ENCODE measurements around the gene MRPL52.
"Not testable (repeated sequence)": the region's sequence is repeated elsewhere in the genome, so short reads cannot be mapped to it uniquely, and the experiment has no call there.

Gene MRPL52

DNA sequence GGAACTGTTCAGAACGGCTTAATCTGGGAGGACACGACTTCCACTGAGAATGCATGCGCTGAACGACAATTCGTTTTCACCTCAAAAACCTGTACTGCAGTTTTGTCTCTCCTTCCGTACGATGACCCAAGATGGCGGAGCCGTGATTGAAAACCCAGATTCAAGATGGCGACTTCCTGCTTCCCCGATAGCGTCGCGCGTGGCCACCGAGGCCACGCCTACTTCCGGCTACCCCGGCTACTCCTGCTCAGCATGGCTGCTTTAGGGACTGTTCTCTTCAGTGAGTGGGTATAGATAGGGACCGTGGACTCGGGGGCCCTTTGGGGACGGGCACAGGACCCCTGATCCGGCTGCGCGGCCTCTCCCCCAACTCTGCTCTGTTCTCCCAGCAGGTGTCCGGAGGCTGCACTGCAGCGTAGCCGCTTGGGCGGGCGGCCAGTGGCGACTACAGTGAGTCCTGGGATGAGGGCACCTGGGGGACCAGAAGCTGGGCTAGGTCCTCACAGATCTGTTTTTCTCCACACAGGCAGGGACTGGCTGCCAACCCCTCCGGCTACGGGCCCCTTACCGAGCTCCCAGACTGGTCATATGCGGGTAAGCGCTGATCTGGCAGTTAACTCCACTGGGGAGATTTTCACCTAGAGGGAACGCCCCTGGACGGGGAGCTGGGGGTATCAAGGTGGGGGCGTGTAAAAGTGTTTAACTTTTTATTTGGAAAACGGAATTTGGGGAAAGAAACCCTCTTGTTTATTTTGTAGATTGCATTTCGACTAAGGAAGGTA, at the start of gene MRPL52:
Gene MRPL52, plus strand, starts transcription at position 227 of the 782 bp plus-strand sequence. Its CDS starts 26 bp downstream, at position 253.
- peak; percentile 88 for DNase-seq (ENCODE audit: low spot score)

DNA sequence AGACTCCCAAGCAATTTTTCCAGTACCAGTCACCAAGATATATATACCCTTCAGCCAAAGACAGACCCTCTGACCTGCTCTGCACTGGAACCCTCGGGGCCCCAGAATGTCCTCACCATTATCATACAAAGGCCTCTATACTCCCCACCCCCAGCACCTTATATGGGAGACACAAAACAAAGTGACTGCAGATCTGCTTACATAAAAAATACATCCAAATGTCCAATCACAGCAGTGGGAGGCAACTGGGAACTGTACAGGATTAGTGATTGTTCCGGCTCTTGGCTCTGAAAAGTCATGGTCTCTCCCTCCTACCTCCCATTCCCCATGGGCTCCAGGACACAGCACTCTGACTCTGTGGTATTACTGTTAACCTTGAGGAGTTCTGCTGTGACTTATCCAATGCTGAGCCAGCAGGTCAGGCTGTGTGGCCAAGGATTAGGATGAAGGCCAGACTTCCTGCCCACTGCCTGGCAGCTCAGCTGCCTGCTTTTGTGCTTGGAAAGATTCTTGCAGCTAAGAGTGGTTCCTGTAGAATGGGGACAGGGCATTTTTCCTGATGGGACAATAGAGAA, 49.5 kb upstream of the MRPL52 start:
- DNase-seq (ENCODE audit: low spot score), result no peak

DNA sequence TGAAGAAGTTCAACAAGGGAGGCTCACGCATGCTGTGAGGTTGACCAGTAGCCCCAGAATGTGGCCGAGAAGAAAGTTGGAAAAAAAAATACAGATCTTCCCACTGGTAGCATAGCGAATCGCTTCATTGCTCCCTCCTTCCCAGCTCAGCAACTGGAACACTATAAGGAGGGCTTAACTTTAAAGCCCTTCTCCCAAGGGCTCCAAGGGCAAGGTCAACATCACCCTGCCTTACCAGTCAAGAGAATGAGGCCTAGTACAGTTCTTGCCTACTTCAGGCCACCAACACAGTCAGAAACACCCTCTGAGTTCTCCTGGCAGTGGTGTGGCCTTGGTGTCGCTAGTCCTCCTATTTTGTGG, 48.8 kb upstream of the MRPL52 start:
- DNase-seq (ENCODE audit: low spot score), result no peak

DNA sequence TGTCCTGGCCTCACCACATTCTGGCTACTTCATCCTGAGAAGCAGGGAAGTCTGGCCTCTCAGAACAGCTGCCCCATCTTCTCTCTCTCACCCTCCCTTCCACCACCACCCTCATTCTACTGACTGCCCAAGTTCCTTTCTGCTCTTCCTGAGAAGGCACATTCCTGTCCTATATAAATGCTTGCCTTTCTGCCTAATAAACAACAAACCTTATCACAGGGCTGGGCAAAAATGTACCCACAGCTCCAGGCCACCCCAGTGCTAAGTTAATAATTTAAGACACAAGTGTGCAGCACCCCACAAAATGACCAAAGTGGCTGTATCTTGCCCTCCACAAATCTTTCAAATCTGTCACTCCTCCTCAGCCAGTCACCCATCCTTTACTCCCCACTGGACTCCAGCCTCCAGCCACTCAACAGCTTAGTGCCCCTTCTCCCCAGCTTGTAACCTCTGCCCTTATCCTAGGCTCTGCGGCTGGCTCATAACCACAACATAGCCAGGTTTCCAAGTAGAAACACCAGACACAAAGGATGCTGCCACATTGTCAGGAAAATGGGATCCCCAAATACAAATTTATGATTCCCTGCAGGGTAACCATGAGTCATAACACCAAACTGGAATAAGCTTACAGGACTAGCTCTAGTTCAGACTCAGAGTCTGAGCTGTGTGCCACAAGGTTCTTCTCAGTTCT, 48.2 kb upstream of the MRPL52 start:
- no peak for DNase-seq (ENCODE audit: low spot score)

DNA sequence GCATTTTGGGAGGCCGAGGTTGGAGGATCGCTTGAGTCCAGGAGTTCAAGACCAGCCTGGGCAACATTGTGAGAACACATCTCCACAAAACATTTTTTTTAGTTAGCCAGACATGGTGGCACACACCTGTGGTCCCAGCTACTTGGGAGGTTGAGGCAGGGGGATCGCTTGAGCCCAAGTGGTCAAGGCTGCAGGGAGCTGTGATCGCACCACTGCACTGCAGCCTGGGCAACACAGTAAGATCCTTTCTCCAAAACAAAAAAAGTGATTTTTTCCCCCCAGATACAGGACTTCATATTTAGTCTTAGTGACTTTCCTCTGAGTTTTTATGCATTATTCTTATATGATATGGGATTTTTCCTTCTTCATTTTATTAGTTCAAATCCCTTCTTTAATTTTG, 43.0 kb upstream of the MRPL52 start:
- no peak for DNase-seq (ENCODE audit: low spot score)

DNA sequence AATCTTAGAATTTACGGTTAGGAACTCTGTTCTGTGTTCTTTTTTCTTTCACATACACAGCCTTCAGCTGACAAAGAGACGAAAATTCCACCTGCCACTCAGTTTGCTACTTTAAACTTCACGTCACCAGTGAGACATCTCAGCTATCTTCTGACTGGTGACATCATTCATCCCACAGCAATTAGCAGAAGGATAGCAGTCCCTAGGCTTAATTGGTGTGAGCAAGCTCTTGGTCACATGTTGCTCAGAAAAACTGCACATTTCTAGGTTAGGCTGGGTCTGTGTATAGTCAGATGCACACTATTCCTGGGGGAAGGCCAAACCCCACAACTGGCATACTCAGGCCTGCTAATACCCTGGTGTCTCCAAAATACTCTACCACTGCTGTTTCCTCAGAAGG, 38.4 kb upstream of the MRPL52 start:
- DNase-seq (ENCODE audit: low spot score), result no peak

DNA sequence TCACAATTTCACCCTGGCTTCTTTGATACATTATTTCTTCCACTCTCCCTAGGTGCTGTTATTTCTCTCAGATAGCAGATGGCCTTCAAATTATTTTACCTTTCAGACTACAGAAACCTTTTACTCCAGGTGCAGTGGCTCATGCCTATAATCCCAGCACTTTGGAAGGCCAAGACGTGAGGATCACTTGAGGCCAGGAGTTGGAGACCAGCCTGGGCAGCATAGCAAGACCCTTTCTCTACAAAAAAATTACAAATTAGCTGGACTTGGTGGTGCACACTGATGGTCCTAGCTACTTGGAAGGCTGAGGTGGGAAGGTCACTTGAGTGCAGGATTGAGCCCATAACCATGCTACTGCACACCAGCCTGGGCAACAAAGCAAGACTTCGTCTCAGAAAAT, 37.5 kb upstream of the MRPL52 start:
- DNase-seq (ENCODE audit: low spot score), result no peak

DNA sequence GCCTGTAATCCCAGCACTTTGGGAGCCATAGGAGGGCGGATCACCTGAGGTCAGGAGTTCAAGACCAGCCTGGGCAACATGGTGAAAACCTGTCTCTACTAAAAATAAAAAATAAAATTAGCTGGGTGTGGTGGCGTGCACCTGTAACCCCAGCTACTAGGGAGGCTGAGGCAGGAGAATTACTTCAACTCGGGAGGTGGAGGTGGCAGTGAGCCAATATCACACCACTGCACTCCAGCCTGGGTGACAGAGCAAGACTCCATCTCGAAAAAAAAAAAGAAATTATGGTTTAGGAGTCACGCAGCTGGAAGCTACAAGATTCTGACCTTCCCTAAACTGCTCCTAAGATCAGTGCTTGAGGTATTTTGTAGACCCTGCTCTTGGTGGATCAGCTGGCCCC, 36.1 kb upstream of the MRPL52 start:
- not testable (repeated sequence) for DNase-seq (ENCODE audit: low spot score)

DNA sequence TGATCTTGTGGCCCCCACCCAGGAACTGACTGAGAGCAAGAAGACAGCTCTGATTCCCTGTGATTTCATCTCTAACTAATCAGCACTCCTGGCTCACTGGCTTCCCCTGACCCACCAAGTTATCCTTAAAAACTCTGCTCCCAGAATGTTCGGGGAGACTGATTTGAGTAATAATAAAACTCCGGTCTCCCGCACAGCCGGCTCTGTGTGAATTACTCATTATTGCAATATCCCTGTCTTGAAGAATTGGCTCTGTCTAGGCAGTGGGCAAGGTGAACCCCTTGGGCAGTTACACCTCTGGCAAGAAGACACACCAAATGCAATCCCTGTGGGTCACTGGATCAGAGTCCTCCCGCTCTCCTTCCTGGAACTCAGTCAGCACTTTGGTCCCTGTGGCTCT, 35.7 kb upstream of the MRPL52 start:
- DNase-seq (ENCODE audit: low spot score), result no peak

DNA sequence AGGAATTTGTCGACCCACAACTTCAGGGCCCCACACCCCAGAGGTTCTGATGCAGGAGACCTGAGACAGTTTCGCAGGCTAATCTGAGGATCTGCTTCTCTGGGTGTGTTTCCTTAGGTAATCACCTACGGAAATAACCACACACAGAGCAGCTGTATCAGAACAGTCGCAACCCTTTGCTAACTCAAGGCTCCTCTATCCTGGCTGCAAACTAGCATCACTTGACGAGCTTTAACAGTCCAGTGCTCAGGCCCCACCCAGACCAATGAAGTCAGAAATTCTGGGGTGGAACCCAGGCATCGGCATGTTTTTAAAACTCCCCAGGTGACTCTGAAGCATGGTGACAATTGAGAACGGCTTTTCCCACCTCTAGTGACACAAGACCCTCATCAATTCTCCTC, 35.1 kb upstream of the MRPL52 start:
- DNase-seq (ENCODE audit: low spot score), result no peak

DNA sequence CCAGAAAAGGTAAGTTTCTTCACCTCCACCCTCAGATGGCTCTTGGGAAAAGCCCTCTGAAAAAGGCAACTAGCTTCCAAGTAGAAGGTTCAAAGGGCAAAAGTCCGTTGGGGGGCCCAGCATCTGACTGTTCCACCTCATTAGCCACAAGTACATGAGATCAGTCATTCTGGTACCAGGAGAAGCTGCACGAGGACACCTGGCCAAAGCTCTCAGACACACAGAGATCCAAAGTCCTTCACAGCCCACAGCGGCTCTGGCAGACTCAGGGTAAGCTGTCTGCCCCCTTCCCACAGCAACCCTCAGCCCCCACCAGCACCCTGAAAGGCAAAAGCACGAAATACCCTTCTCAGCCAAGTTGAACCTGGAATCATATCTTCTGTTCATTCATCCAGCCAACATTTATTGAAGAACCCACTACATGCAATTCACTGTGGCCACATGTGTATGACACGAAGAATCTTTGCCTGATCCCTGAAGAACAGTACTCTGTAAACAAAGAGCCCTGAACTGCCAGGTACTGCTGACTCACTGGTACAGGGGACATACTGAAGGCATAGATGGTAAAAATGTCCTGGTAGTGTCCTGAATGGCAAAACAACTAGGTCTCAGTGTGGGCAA, 33.5 kb upstream of the MRPL52 start:
- no peak for DNase-seq (ENCODE audit: low spot score)

DNA sequence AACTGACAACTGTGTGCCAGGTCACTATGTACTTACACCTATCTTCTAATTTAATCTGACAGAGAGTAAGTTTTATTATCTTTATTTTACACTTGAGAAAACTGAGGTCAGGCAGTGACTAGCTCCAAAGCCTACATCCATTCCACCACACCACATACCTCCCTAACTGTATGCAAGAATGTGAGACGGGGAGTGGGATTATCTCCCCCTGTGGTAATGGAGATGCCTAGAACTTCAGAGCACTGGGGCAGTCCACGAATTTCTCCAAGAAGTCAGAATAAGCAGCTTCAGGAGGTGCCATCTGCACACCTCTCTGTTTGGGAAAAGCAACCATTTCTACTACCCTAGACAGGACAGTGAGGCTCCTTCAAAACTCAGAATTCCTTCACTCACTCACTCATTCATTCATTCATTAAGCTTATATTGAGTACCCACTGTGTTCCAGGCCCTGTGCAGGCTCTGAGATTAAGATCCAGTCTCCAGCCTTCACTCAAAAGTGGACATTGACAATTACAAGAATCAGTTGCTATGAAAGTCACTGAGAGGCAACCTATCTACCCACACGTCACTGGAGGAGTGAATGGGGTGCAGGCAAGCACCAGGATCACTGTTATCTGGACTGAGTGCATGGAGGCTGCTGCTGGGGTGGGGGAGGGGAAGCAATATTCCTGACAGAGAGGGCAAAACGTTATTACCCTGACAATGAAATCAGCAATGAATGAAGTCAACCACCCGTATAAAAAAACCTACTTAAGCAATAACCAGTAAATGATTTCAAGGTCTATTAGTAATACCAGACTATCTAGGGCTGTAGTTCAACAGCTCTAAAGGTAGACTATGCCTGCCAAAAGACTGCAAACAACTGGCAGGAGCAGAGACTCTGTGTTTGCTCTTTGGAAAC, 32.4 kb upstream of the MRPL52 start:
- no peak for DNase-seq (ENCODE audit: low spot score)

DNA sequence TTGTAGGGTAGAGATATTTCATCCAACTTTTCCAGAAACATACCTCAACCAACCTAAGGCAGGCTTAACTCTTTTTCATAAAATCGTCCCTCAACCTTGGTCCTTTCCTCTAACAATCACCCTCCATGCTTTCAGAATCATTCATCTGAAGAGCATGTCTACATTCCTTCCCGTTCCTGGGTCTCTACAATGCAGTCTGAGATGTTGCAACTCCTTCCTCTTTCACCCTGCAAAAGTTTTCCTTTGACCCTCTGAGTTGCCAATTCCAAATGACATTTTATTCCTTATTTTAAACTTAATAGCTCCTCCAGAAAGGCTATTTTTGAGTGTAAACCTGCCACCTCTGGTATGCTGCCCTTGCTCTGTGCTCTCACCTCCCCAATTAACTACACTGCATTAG, 31.2 kb upstream of the MRPL52 start:
- DNase-seq (ENCODE audit: low spot score), result no peak

DNA sequence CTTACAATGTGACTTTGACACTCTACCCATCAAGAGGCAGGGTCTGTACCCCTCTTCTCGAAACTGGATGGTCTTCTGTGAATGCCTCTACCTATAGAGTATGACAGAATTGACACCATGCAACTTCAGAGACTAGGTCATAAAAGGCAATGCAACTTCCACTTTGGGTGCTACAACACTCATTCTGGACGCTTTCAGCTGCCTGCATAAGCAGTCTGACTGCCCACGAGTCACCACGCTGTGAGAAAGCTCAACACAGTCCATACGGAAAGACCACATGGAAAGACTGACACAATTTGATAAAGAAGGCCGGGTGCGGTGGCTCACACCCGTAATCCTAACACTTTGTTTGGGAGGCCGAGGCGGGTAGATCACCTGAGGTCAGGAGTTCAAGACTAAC, 29.3 kb upstream of the MRPL52 start:
- no peak for DNase-seq (ENCODE audit: low spot score)

DNA sequence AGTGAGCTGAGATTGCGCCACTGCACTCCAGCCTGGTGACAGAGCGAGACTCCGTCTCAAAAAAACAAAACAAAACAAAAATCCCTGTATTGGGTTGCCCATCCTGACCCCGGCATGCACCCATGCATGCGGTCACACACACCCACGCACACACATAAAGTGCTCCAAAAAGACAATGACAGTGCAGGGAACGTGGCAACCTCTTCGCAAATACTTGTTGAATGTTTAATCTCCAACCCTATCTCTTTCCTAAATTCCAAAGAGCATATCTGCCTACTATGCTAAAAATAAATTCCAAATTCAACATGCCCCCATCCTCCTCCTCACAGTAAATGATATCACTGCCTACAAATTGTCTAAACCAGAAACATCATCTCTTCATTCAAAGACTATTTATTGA, 28.0 kb upstream of the MRPL52 start:
- no peak for DNase-seq (ENCODE audit: low spot score)

DNA sequence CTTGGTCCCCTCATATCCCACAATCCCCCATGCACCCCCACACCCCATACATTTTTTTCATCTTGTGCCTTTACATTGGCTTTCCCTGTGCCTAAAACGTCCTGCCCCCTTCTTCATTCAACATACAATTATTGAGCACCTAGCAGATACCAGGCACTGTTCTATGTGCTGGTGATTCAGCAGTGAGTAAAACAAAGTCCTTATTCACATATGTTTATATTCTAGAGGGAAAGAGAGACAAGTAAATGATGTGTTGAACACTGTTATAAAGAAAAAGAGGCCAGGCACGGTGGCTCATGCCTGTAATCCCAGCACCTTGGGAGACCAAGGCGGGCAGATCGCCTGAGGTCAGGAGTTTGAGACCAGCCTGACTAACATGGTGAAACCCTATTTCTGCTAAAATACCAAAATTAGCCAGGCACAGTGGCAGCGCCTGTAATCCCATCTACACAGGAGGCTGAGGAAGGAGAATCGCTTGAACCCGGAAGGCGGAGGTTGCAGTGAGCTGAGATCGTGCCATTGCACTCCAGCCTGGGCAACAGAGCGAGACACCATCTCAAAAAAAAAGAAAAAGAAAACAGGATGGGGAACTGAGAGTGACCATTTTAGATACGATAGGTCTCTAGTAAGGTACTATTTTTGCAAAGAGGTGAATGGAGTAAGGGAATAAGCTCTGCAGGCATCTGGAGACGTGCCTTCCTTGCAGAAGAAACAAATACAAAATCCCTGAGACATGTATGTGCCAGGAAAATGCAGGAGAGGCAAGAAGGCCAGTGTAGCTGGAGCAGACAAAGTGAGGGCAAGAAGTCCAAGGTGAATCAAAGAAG, 26.6 kb upstream of the MRPL52 start:
- DNase-seq (ENCODE audit: low spot score), result no peak

DNA sequence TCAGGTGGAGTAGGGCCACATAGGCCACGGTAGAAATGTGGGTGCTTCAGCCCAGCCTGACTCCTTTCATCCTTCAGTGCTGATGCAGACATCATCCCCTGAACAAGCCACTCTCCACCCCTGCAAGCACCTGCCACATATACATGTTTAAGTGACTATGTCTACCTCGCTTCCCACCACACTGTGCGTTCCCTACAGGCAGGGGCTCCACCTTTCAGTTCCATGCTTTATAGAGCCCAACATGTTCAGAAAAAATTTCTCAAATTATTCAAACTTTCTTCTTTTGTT, 26.1 kb upstream of the MRPL52 start:
- DNase-seq (ENCODE audit: low spot score), result no peak

DNA sequence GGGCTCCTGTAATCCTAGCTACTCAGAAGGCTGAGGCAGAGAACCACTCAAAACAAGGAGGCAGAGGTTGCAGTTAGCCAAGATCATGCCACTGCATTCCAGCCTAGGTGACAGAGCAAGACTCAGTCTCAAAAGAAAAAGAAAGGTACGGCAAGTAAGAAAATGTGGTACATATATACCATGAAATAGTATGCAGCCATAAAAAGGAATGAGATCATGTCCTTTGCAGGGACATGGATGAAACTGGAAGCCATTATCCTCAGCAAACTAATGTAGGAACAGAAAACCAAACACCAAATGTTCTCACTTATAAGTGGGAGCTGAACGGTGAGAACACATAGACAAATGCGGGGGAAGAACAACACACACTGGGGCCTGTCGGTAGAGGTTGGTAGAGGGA, 24.5 kb upstream of the MRPL52 start:
- not testable (repeated sequence) for DNase-seq (ENCODE audit: low spot score)

DNA sequence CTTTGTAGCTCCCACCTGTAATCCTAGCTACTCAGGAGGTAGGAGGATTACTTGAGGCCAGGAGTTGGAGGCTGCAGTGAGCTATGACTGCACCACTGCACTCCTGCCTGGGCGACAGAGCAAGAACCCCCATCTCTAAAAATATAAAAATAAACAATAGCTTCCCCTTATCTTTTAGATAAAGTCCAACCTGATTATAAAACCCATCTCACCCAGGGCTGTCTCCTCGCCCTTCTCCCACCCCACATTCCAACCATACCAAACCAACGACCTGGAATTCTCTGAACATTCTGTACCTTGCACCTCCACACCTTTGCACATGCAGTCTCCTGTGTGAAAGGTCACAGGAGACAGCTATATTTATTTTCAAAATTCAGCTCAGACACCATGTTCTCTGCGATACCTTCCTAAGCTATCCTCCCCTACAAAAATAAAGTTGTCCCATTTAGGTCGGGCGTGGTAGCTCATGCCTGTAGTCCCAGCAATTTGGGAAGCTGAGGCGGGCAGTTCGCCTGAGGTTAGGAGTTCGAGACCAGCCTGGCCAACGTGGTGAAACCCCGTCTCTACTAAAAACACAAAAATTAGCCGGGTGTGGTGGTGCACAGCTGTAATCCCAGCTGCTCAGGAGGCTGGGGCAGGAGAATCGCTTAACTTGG, 22.1 kb upstream of the MRPL52 start:
- no peak for DNase-seq (ENCODE audit: low spot score)

DNA sequence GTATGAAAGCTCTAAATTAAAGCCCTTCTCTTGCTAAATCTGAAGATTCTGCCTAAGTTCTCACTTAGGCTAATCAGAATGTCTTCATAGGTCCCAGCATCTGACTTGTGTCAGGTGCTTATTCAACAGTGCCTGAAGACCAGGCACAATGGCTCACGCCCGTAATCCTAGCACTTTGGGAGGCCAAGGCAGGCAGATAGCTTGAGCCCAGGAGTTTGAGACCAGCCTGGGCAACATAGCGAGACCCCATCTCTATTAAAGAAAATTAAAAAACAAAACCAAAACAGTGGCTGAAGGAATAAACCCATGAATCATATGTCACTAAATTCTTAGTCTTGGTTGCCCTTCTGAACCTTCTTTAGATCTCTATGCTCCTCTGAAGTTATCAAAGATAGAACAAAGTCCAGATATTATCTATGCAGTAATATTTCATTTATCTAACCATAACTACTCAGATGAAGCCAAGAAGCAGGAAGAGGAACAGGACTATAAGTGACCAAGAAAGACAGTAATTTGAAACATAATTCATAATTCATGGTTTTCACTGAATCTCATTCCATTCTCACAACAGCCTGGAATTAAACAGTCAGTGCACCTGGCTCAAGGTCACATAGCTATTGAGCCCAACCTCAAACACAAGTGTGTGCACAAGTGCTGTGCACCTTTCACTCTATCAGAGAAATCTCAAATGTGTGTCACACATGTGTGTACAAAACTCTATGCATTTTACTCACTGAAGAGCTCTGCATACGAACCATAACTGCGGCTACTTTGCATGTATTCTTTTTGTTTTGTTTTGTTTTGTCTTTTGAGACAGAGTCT, 21.1 kb upstream of the MRPL52 start:
- no peak for DNase-seq (ENCODE audit: low spot score)

All from germinal center (tissue), 1 donor.